Measurements from ENCODE around the gene GABBR1. TPM values are rescaled to one million over a fixed set of nuclear protein-coding genes. Genes with fewer than 3 reads are reported as not detected.

Gene GABBR1
- total RNA-seq, 1 experiment from 2014 or later: 11.9 TPM

DNA sequence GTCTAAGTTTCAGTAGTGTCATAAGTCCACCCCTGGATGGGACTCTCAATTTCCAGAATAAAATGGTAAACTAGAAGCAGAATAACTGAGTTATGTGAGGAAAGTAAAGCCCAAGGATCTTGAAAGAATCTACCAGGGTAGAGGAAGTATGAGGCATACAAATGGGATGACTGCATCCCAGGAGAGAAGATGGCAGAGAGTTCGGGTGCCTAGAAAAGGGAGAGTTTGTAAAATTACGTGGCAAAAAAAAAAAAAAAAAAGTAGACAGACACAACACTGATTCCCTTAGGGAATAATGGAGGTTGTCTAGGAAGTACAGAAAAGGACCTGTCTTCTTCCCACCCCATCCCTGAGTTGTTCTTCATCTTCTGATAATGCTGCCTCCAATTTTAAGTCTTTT, 3.4 kb downstream of the GABBR1 start:
- ATAC-seq (no peak), DNase-seq (ENCODE audit: low read depth, low spot score) (no peak)
- POLR2A ChIA-PET: no interaction called here
- intact Hi-C loops (cut with micrococcal nuclease; ENCODE audit: unreplicated experiment): no loop called here
- Histone ChIP-seq H3K4me1 (ENCODE audit: control insufficient read depth, insufficient read depth, low read length) (no peaks in the 10 kb centered on the region), H3K4me3 (ENCODE audit: low read depth in 2 of 2, low read length in 2 of 2) (no peak overlapping the region), H3K27ac (ENCODE audit: low read length) (no peak overlapping the region), H3K36me3 (ENCODE audit: control insufficient read depth, insufficient read depth, low read length) (peaks cover 2% of the 10 kb centered on the region; the same call in 1 of the 2 replicates), H3K9me3 (ENCODE audit: control insufficient read depth, insufficient read depth, low read depth, low read length) (no peaks in the 10 kb centered on the region), H3K27me3 (ENCODE audit: control insufficient read depth, insufficient read depth, low read length) (peaks cover 21% of the 10 kb centered on the region)
- in situ Hi-C loops (cut with HindIII; ENCODE audit: low pct_unique_long_range_greater_than_20kb, low sequenced_read_pairs): no loop called here
- CTCF ChIA-PET: no interaction called here
- TF ChIP-seq TCF7L2 (IDR thresholded peaks at IDR 0.05; ENCODE audit: low read depth, low read length) (no peak), SIN3A (IDR thresholded peaks at IDR 0.05; ENCODE audit: borderline replicate concordance, insufficient read depth, low read depth, low read length) (no peak), POLR2AphosphoS5 (IDR thresholded peaks at IDR 0.05; ENCODE audit: low read depth, low read length) (no peak)
- TF ChIP-seq, protein P1, sequence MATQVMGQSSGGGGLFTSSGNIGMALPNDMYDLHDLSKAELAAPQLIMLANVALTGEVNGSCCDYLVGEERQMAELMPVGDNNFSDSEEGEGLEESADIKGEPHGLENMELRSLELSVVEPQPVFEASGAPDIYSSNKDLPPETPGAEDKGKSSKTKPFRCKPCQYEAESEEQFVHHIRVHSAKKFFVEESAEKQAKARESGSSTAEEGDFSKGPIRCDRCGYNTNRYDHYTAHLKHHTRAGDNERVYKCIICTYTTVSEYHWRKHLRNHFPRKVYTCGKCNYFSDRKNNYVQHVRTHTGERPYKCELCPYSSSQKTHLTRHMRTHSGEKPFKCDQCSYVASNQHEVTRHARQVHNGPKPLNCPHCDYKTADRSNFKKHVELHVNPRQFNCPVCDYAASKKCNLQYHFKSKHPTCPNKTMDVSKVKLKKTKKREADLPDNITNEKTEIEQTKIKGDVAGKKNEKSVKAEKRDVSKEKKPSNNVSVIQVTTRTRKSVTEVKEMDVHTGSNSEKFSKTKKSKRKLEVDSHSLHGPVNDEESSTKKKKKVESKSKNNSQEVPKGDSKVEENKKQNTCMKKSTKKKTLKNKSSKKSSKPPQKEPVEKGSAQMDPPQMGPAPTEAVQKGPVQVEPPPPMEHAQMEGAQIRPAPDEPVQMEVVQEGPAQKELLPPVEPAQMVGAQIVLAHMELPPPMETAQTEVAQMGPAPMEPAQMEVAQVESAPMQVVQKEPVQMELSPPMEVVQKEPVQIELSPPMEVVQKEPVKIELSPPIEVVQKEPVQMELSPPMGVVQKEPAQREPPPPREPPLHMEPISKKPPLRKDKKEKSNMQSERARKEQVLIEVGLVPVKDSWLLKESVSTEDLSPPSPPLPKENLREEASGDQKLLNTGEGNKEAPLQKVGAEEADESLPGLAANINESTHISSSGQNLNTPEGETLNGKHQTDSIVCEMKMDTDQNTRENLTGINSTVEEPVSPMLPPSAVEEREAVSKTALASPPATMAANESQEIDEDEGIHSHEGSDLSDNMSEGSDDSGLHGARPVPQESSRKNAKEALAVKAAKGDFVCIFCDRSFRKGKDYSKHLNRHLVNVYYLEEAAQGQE (IDR thresholded peaks at IDR 0.05; ENCODE audit: insufficient read depth in 1 of 2, low read depth in 2 of 2, low read length in 1 of 2): no peak
- TF ChIP-seq, protein P2, sequence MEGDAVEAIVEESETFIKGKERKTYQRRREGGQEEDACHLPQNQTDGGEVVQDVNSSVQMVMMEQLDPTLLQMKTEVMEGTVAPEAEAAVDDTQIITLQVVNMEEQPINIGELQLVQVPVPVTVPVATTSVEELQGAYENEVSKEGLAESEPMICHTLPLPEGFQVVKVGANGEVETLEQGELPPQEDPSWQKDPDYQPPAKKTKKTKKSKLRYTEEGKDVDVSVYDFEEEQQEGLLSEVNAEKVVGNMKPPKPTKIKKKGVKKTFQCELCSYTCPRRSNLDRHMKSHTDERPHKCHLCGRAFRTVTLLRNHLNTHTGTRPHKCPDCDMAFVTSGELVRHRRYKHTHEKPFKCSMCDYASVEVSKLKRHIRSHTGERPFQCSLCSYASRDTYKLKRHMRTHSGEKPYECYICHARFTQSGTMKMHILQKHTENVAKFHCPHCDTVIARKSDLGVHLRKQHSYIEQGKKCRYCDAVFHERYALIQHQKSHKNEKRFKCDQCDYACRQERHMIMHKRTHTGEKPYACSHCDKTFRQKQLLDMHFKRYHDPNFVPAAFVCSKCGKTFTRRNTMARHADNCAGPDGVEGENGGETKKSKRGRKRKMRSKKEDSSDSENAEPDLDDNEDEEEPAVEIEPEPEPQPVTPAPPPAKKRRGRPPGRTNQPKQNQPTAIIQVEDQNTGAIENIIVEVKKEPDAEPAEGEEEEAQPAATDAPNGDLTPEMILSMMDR (IDR thresholded peaks at IDR 0.05): no peak
- BruUV-seq (replicated peaks): TSS peak; percentile 71

DNA sequence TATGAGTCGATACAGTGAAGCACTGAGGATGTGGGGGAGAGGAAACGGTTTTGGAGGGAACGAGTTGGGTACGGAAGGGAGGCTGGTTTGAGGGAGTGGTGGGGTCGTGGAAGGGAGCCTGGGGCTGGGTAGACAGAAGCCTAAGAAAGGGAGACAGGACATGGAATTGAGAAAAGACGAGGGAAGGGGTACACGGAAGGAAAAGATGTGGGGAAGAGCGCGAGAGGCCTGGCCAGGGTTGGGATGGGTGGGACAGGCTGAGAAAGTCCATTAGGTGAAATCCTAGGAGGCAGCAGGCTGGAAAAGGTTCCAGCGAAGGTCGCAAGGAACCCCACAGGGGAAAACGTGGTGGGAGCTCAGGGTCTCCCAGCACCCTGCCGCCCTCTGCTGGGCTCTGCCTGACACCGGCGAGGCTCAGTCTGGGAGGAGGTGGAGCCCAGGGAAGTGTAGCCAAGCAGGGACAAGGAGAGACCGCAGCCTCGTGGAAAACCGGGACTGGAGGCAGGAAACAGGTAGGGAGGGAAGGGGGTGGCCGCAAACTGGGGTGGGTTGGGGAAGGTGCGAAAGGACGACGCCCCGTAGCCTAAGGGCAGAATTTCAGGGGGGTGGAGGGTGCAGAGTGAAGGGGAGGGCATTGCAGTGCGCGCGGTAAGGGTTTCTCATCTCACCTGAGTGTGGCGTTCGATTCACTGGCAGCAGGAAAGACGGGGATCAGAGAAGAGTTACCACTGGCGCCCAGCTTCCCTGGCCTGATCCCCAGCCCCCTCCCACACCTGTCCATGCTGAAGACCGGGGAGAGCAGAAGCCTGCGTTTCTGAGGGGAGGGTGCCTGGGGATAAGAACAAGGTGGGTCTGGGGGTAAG, 4.3 kb downstream of the GABBR1 start:
- POLR2A ChIA-PET: no interaction called here
- peak; percentile 42 for DNase-seq (ENCODE audit: low read depth, low spot score)
- intact Hi-C loops (cut with micrococcal nuclease; ENCODE audit: unreplicated experiment): no loop called here

More for the DNA sequence above, 4.3 kb downstream of the GABBR1 start:
- TF ChIP-seq TCF7L2 (IDR thresholded peaks at IDR 0.05; ENCODE audit: low read depth, low read length) (no peak), SIN3A (IDR thresholded peaks at IDR 0.05; ENCODE audit: borderline replicate concordance, insufficient read depth, low read depth, low read length) (no peak)
- TF ChIP-seq, protein P2 (IDR thresholded peaks at IDR 0.05): peak; percentile 91
- ATAC-seq: peak; percentile 79
- Histone ChIP-seq H3K36me3 (ENCODE audit: control insufficient read depth, insufficient read depth, low read length) (peaks cover 2% of the 10 kb centered on the region; the same call in 1 of the 2 replicates), H3K4me1 (ENCODE audit: control insufficient read depth, insufficient read depth, low read length) (no peaks in the 10 kb centered on the region), H3K27ac (ENCODE audit: low read length) (peak overlapping the region; percentile 5; the same call in 1 of the 2 replicates), H3K27me3 (ENCODE audit: control insufficient read depth, insufficient read depth, low read length) (peaks cover 21% of the 10 kb centered on the region), H3K4me3 (ENCODE audit: low read depth in 2 of 2, low read length in 2 of 2) (peak overlapping the region; percentile 41 to 61), H3K9me3 (ENCODE audit: control insufficient read depth, insufficient read depth, low read depth, low read length) (no peaks in the 10 kb centered on the region)
- CTCF ChIA-PET: interaction anchor here (0.6 to 1.0 kb wide), 4 partner anchors 11 to 593 kb away, joined by 3 to 11 read pairs (median 4); no protein-coding TSS in a partner anchor
- no TSS peak for BruUV-seq (replicated peaks)
- in situ Hi-C loops (cut with HindIII; ENCODE audit: low pct_unique_long_range_greater_than_20kb, low sequenced_read_pairs): no loop called here
